ENCODE measurements around the gene TXK. TPM values are rescaled to one million over a fixed set of nuclear protein-coding genes. Genes with fewer than 3 reads are reported as not detected.

The TXK gene
- total RNA-seq, 1 experiment from 2014 or later: 1.4 TPM

DNA sequence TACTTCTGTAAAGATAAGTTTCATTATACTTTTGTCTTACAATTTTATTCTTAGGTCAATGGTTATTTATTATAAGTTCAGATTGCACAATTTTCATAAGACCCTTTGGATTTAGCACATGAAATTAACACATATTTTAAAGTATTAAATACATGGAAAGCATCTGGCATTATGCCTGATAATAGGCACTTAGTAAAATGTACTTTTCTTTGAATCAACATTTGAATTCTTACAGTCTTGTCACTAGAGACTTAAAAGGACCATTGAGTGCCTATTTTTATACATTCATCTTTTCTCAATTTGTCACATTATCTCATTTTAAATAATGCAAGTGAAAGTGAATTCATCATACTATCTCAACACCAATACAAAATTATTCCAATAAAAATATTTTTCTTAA, 94.5 kb downstream of the TXK start:
- TF ChIP-seq, protein P1, sequence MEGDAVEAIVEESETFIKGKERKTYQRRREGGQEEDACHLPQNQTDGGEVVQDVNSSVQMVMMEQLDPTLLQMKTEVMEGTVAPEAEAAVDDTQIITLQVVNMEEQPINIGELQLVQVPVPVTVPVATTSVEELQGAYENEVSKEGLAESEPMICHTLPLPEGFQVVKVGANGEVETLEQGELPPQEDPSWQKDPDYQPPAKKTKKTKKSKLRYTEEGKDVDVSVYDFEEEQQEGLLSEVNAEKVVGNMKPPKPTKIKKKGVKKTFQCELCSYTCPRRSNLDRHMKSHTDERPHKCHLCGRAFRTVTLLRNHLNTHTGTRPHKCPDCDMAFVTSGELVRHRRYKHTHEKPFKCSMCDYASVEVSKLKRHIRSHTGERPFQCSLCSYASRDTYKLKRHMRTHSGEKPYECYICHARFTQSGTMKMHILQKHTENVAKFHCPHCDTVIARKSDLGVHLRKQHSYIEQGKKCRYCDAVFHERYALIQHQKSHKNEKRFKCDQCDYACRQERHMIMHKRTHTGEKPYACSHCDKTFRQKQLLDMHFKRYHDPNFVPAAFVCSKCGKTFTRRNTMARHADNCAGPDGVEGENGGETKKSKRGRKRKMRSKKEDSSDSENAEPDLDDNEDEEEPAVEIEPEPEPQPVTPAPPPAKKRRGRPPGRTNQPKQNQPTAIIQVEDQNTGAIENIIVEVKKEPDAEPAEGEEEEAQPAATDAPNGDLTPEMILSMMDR (conservative IDR thresholded peaks at IDR 0.05; ENCODE audit: low read depth, low read length): no peak
- no peak for TF ChIP-seq EZH2 (IDR thresholded peaks at IDR 0.05; ENCODE audit: borderline replicate concordance, low read depth, low read length, poor library complexity, severe bottlenecking)
- CTCF ChIA-PET: no interaction called here
- no TSS peak for BruUV-seq (replicated peaks)
- Histone ChIP-seq H3K36me3 (ENCODE audit: insufficient read depth, low read length, poor library complexity, severe bottlenecking) (no peaks in the 10 kb centered on the region), H3K4me3 (ENCODE audit: low read depth, low read length, poor library complexity, severe bottlenecking) (no peak overlapping the region), H3K27ac (ENCODE audit: low read depth, low read length, poor library complexity, severe bottlenecking) (no peak overlapping the region), H3K27me3 (replicated peaks; ENCODE audit: insufficient read depth, low read depth, low read length, poor library complexity) (no peaks in the 10 kb centered on the region), H3K4me1 (ENCODE audit: insufficient read depth, low read length, poor library complexity, severe bottlenecking) (no peaks in the 10 kb centered on the region), H3K9me3 (ENCODE audit: low read depth, low read length, poor library complexity, severe bottlenecking) (no peaks in the 10 kb centered on the region)
- POLR2A ChIA-PET (ENCODE audit: low non-redundant PET): no interaction called here
- intact Hi-C loops (cut with micrococcal nuclease; ENCODE audit: unreplicated experiment): loop anchor here (10.0 kb wide), 2 partner anchors 105 to 505 kb away; no protein-coding TSS in a partner anchor
- DNase-seq (ENCODE audit: low spot score): no peak

GRCh38 chr4:48038666-48039065, 95.4 kb downstream of the TXK start:
- Histone ChIP-seq H3K36me3 (ENCODE audit: insufficient read depth, low read length, poor library complexity, severe bottlenecking) (no peaks in the 10 kb centered on the region), H3K4me3 (ENCODE audit: low read depth, low read length, poor library complexity, severe bottlenecking) (no peak overlapping the region), H3K4me1 (ENCODE audit: insufficient read depth, low read length, poor library complexity, severe bottlenecking) (no peaks in the 10 kb centered on the region), H3K27me3 (replicated peaks; ENCODE audit: insufficient read depth, low read depth, low read length, poor library complexity) (no peaks in the 10 kb centered on the region), H3K9me3 (ENCODE audit: low read depth, low read length, poor library complexity, severe bottlenecking) (no peaks in the 10 kb centered on the region), H3K27ac (ENCODE audit: low read depth, low read length, poor library complexity, severe bottlenecking) (no peak overlapping the region)
- BruUV-seq (replicated peaks): no TSS peak
- DNase-seq (ENCODE audit: low spot score): no peak
- intact Hi-C loops (cut with micrococcal nuclease; ENCODE audit: unreplicated experiment): loop anchor here (10.0 kb wide), 2 partner anchors 106 to 506 kb away; no protein-coding TSS in a partner anchor
- ChIA-PET CTCF (no interaction called here), POLR2A (ENCODE audit: low non-redundant PET) (no interaction called here)
- no peak for TF ChIP-seq EZH2 (IDR thresholded peaks at IDR 0.05; ENCODE audit: borderline replicate concordance, low read depth, low read length, poor library complexity, severe bottlenecking)
- TF ChIP-seq, protein P1 (conservative IDR thresholded peaks at IDR 0.05; ENCODE audit: low read depth, low read length): no peak

DNA sequence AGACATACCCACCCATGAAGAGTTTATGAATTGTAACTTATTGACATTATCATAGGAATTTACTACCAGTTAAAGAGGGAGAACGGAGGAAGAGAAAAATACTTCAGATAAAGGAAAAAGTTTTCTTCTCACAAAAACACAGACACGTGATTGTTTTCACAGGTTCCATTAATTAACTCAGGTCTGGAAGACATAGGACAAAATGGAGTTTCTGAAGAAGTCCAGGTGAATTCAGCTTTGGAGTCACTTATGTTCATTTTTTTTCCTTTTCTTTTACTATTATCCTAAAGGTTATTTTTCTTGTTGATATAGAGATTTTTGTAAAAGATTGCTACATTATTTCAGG, 97.0 kb downstream of the TXK start:
- Histone ChIP-seq H3K4me1 (ENCODE audit: insufficient read depth, low read length, poor library complexity, severe bottlenecking) (no peaks in the 10 kb centered on the region), H3K9me3 (ENCODE audit: low read depth, low read length, poor library complexity, severe bottlenecking) (no peaks in the 10 kb centered on the region), H3K27ac (ENCODE audit: low read depth, low read length, poor library complexity, severe bottlenecking) (no peak overlapping the region), H3K36me3 (ENCODE audit: insufficient read depth, low read length, poor library complexity, severe bottlenecking) (no peaks in the 10 kb centered on the region), H3K27me3 (replicated peaks; ENCODE audit: insufficient read depth, low read depth, low read length, poor library complexity) (no peaks in the 10 kb centered on the region), H3K4me3 (ENCODE audit: low read depth, low read length, poor library complexity, severe bottlenecking) (no peak overlapping the region)
- TF ChIP-seq, protein P1 (conservative IDR thresholded peaks at IDR 0.05; ENCODE audit: low read depth, low read length): no peak
- DNase-seq (ENCODE audit: low spot score): no peak
- BruUV-seq (replicated peaks): no TSS peak
- POLR2A ChIA-PET (ENCODE audit: low non-redundant PET): no interaction called here
- intact Hi-C loops (cut with micrococcal nuclease; ENCODE audit: unreplicated experiment): loop anchor here (10.0 kb wide), 2 partner anchors 108 to 508 kb away; no protein-coding TSS in a partner anchor
- CTCF ChIA-PET: no interaction called here
